ENCODE results near the gene MPND. TPM values are rescaled to one million over a fixed set of nuclear protein-coding genes. Genes with fewer than 3 reads are reported as not detected.

The MPND gene
- total and polyA plus RNA-seq, 10 of the 15 experiments (the other 5 are each of a cell fraction or from before 2014, with no cell fraction given) = 0.79 to 18.3 (median 6.0) TPM

DNA sequence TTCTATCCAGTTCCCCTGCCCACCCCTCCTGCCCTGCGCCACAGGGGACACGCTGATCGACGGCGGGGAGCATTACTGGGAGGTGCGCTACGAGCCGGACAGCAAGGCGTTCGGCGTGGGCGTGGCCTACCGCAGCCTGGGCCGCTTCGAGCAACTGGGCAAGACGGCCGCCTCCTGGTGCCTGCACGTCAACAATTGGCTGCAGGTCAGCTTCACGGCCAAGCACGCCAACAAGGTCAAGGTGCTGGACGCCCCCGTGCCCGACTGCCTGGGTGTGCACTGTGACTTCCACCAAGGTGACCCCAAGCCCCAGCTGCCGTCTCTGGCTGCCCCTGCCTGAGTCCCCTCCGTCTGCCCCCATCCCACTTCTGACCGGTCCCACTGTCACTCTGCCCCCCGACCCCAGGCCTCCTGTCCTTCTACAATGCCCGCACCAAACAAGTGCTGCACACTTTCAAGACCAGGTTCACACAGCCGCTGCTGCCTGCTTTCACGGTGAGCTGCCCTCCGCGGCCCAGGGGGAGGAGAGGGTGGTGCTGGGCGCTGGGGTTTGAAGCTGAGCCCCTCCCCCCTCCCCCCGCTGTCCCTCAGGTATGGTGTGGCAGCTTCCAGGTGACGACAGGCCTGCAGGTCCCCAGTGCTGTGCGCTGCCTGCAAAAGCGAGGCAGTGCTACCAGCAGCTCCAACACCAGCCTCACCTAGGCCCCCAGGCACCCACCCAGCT, 20.3 kb upstream of the MPND start (continued):
- TF ChIP-seq ELK1 (IDR thresholded peaks at IDR 0.05; ENCODE audit: low read depth, low read length) (no peak), E2F8 (IDR thresholded peaks at IDR 0.05; ENCODE audit: low read depth, partially characterized antibody) (no peak), MLLT1 (IDR thresholded peaks at IDR 0.05) (no peak), RBBP5 (conservative IDR thresholded peaks at IDR 0.05) (no peak), ZNF217 (IDR thresholded peaks at IDR 0.05) (no peak), SRF (IDR thresholded peaks at IDR 0.05; ENCODE audit: low read depth in 2 of 2, low read length in 2 of 2) (no peak)

GRCh38 chr19:4323692-4324091, 19.7 kb upstream of the MPND start:
- Histone ChIP-seq H3K9me3 (replicated peaks; ENCODE audit: control insufficient read depth, insufficient read depth, low read length) (no peaks in the 10 kb centered on the region; the same call in 1 of the 3 replicates), H3K79me2 (ENCODE audit: control insufficient read depth, insufficient read depth, low read length) (no peaks in the 10 kb centered on the region), H3K4me2 (ENCODE audit: control insufficient read depth, insufficient read depth) (no peak overlapping the region), H3K4me1 (ENCODE audit: control insufficient read depth, insufficient read depth, low read length) (peaks cover 8% of the 10 kb centered on the region; the same call in 1 of the 2 replicates), H3K9ac (ENCODE audit: control insufficient read depth, insufficient read depth, low read length) (no peak overlapping the region), H3K27ac (ENCODE audit: control insufficient read depth, insufficient read depth) (no peak overlapping the region), H3K27me3 (replicated peaks in 1 of 2; ENCODE audit: control insufficient read depth in 2 of 2, insufficient read depth in 2 of 2, low read length in 1 of 2) (no peaks in the 10 kb centered on the region), H4K20me1 (ENCODE audit: control insufficient read depth, insufficient read depth) (no peaks in the 10 kb centered on the region), H2AFZ (ENCODE audit: control insufficient read depth, low read depth, low read length) (no peak overlapping the region), H3K36me3 (ENCODE audit: control insufficient read depth in 2 of 2, insufficient read depth in 2 of 2, low read length in 1 of 2) (no peaks in the 10 kb centered on the region), H3K4me3 (no peak overlapping the region)
- ATAC-seq = no peak
- CTCF ChIA-PET = no interaction called here
- in situ Hi-C loops (cut with MboI) (no loop called here), intact Hi-C loops (cut with micrococcal nuclease; ENCODE audit: unreplicated experiment) (no loop called here)
- no TSS peak for BruUV-seq (replicated peaks)
- RAD21 ChIA-PET (ENCODE audit: unreplicated experiment) = no interaction called here
- no peak for FAIRE-seq
- POLR2A ChIA-PET = no interaction called here
- no peak for DNase-seq (ENCODE audit: low read depth, low spot score)
- SMC1A ChIA-PET (ENCODE audit: uncharacterized antibody, unreplicated experiment) = no interaction called here
- 55% methylated on average over 9 of the region's 9 CpGs for WGBS (ENCODE audit: insufficient coverage, insufficient replicate concordance, low lambda C conversion rate, missing lambda C conversion rate)
- TF ChIP-seq TARDBP (IDR thresholded peaks at IDR 0.05; ENCODE audit: borderline replicate concordance) = no peak
- no peak for TF ChIP-seq SPI1 (IDR thresholded peaks at IDR 0.05; ENCODE audit: borderline replicate concordance, insufficient read depth, low read depth, low read length)
- no peak for TF ChIP-seq ESRRA (IDR thresholded peaks at IDR 0.05; ENCODE audit: low read length)
- no peak for TF ChIP-seq ZBED1 (IDR thresholded peaks at IDR 0.05; ENCODE audit: borderline replicate concordance)
- TF ChIP-seq NFXL1 (IDR thresholded peaks at IDR 0.05; ENCODE audit: borderline replicate concordance) = no peak
- TF ChIP-seq NR2C2 (IDR thresholded peaks at IDR 0.05; ENCODE audit: borderline replicate concordance, control insufficient read depth, insufficient read length, low read depth) = no peak
- no peak for TF ChIP-seq SREBF2 (IDR thresholded peaks at IDR 0.05; ENCODE audit: low read length)
- TF ChIP-seq TCF12 (IDR thresholded peaks at IDR 0.05; ENCODE audit: low read depth, low read length) = no peak
- no peak for TF ChIP-seq EED (IDR thresholded peaks at IDR 0.05; ENCODE audit: low read depth)
- TF ChIP-seq BHLHE40 (IDR thresholded peaks at IDR 0.05; ENCODE audit: borderline replicate concordance in 1 of 2, low read depth in 2 of 2, low read length in 1 of 2) = no peak

All from GM12878 (cell line).